Osteocyte (in vitro differentiated cells): ENCODE measurements around the gene HAND1. TPM values are rescaled to one million over a fixed set of nuclear protein-coding genes. Genes with fewer than 3 reads are reported as not detected.

Experiments used
- DNase-seq: peaks from one replicate; pipeline ENCODE4 v3.0.0; 2021; ENCODE audit warnings: mixed read lengths; ENCODE audit not compliant: unreplicated experiment; ENCODE audit errors: extremely low spot score
- H3K27ac Mint-ChIP-seq: one replicate; pipeline ENCODE4 v1.8.0; 2021; ENCODE audit warnings: mild to moderate bottlenecking, mixed read lengths; ENCODE audit not compliant: unreplicated experiment
- H3K27me3 Mint-ChIP-seq: one replicate; pipeline ENCODE4 v1.8.0; 2021; ENCODE audit warnings: mixed read lengths; ENCODE audit not compliant: unreplicated experiment
- H3K36me3 Mint-ChIP-seq: one replicate; pipeline ENCODE4 v1.8.0; 2021; ENCODE audit warnings: mixed read lengths; ENCODE audit not compliant: unreplicated experiment
- H3K4me1 Mint-ChIP-seq: one replicate; pipeline ENCODE4 v1.8.0; 2021; ENCODE audit warnings: mixed read lengths; ENCODE audit not compliant: unreplicated experiment
- H3K4me3 Mint-ChIP-seq: one replicate; pipeline ENCODE4 v1.8.0; 2021; ENCODE audit warnings: mild to moderate bottlenecking, moderate library complexity, mixed read lengths; ENCODE audit not compliant: unreplicated experiment
- H3K9me3 Mint-ChIP-seq: one replicate; pipeline ENCODE4 v1.8.0; 2021; ENCODE audit warnings: mixed read lengths; ENCODE audit not compliant: unreplicated experiment
- CTCF ChIP-seq: fragments of 200-600 bp; sonication (generic); IDR thresholded peaks from 2 replicates; pipeline ENCODE4 v1.5.0; 2021; ENCODE audit warnings: antibody characterized with exemption, mild to moderate bottlenecking, moderate library complexity
- total RNA-seq: library from RNA; stranded (reverse); gene quantifications from 2 replicates; pipeline ENCODE4 v1.2.1, GENCODE V29; 2021

HAND1 gene
- total RNA-seq, 1 donor from 2014 or later: not detected

GRCh38 chr5:154473581-154474283 lies 4.3 kb downstream of the HAND1 start:
- H3K4me1 Mint-ChIP-seq: peaks cover 45% of the 10 kb centered on the region
- H3K9me3 Mint-ChIP-seq: no peaks in the 10 kb centered on the region
- no peak overlapping the region for H3K4me3 Mint-ChIP-seq
- H3K36me3 Mint-ChIP-seq: peaks cover 2% of the 10 kb centered on the region
- no peak for TF ChIP-seq CTCF
- DNase-seq: no peak
- no peak overlapping the region for H3K27ac Mint-ChIP-seq
- peaks cover 90% of the 10 kb centered on the region for H3K27me3 Mint-ChIP-seq

- Mint-ChIP-seq H3K4me1 (peaks cover 43% of the 10 kb centered on the region), H3K4me3 (peak overlapping the region; percentile 20), H3K27me3 (peaks cover 91% of the 10 kb centered on the region), H3K36me3 (peaks cover 2% of the 10 kb centered on the region), H3K9me3 (no peaks in the 10 kb centered on the region), H3K27ac (no peak overlapping the region)
- TF ChIP-seq CTCF: no peak
- DNase-seq: no peak
Measured at GRCh38 chr5:154472871-154473580, 5.0 kb downstream of the HAND1 start.

GRCh38 chr5:154470947-154471870 lies 6.8 kb downstream of the HAND1 start:
- Mint-ChIP-seq H3K27ac (no peak overlapping the region), H3K9me3 (no peaks in the 10 kb centered on the region), H3K4me3 (no peak overlapping the region), H3K4me1 (peaks cover 29% of the 10 kb centered on the region), H3K27me3 (peaks cover 82% of the 10 kb centered on the region), H3K36me3 (peaks cover 2% of the 10 kb centered on the region)
- DNase-seq: no peak
- TF ChIP-seq CTCF: no peak

GRCh38 chr5:154470137-154470536 lies 7.9 kb downstream of the HAND1 start:
- Mint-ChIP-seq H3K4me1 (peaks cover 20% of the 10 kb centered on the region), H3K27ac (no peak overlapping the region), H3K9me3 (no peaks in the 10 kb centered on the region), H3K4me3 (no peak overlapping the region), H3K27me3 (peaks cover 72% of the 10 kb centered on the region), H3K36me3 (peaks cover 2% of the 10 kb centered on the region)
- DNase-seq: no peak
- no peak for TF ChIP-seq CTCF
